ENCODE results near the gene PRPF6. TPM values are rescaled to one million over a fixed set of nuclear protein-coding genes. Genes with fewer than 3 reads are reported as not detected.
A peak's percentile ranks its signal among the peaks of the same experiment; 100 is the strongest.

Gene PRPF6
- polyA plus RNA-seq, 5 donors = 64.3 to 87.1 (median 75.6) TPM

DNA sequence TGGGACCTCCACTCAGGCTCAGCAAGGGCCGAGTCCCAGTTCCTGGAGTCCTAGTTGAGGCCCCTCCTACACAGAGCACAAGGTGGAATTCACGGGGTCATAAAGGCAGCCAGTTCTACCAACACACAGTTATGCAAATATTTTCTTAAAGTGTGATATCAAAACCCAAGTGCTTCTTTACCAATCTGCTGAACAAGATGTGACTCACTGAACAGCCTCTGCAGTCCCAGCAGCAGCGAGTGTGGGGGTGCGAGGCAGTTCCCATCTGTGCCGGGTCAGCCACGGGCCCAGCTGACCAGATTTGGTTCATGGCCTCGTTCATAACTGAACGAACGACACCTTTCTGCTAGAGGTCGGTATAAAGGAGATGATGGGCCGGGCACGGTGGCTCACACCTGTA, 77.6 kb downstream of the PRPF6 start:
- no peak for DNase-seq

GRCh38 chr20:64062276-64062595, 81.3 kb downstream of the PRPF6 start:
- DNase-seq = no peak

DNA sequence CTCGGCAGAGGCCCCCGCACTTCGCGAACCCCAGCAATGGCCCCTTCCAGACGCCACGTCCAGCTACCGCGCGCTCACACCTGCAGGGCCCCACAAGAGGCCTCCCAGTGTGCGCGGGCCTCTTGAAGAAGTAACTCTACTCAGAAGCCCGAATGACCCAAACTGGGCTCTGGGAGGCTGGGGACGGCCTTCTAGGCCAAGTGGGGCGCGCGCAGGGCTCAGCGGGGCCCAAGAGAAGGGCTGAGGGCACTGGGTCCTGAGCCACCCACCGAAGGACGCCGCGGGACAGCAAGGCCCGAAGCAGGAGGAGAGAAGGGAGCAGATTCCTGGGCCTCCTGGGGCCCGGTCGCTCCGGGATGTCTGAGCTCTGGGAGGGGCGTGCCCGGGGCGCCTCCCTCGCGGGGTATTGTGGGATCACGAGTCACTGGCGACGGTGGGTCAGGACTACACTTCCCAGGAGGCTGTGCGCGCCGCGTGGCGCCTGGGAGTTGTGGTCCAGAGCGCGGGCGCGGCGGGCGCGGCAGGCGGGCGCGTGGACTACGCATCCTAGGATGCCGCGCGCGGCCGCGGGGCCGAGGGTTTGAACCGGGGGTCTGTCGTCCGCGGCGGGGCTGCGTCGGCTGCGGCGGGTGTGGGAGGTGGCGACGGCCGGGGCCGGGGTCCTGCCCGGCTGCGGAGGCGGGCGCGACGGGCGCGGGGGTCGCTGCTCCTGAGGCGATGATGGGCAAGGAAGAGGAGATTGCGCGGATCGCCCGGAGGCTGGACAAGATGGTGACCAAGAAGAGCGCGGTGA, 81.9 kb downstream of the PRPF6 start, which contains the start of gene TCEA2:
TCEA2 (plus strand) TSS at position 603 of the 793 bp plus-strand sequence; CDS start at position 718, 115 bp downstream.
- peak; percentile 95 to 96 for DNase-seq

GRCh38 chr20:64063389-64064144, 82.6 kb downstream of the PRPF6 start:
- no peak for DNase-seq

DNA sequence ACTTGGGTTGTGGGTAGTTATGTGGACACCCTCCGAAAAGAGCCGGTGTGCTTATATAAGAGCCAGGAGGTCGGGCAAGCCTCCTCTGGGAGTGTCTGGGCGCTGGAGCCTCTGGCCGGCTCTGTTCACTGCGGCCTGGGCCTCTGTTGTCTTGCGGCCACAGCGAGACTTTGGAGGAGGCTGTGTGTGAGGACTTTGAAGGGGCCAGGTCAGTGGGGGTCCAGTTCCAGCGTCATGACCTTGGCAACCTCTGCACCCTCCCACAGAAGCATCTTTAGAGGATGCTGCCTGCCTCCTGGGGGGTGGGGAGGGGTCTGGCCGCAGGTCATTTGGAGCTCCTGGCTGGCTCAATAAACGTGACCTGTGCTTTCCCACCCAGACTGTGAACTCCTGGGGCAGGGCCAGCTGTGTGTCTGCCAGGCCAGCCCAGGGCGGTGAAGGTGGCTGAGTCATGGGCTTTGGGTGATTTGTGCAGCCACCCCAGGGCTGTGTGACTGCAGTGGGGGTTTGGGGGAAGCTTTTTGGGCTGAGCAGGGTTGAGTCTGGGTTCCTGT, 83.3 kb downstream of the PRPF6 start:
- no peak for DNase-seq

GRCh38 chr20:64065062-64065973, 84.4 kb downstream of the PRPF6 start:
- DNase-seq = no peak

- no peak for DNase-seq
Measured at GRCh38 chr20:64065974-64066343, 85.0 kb downstream of the PRPF6 start.

DNA sequence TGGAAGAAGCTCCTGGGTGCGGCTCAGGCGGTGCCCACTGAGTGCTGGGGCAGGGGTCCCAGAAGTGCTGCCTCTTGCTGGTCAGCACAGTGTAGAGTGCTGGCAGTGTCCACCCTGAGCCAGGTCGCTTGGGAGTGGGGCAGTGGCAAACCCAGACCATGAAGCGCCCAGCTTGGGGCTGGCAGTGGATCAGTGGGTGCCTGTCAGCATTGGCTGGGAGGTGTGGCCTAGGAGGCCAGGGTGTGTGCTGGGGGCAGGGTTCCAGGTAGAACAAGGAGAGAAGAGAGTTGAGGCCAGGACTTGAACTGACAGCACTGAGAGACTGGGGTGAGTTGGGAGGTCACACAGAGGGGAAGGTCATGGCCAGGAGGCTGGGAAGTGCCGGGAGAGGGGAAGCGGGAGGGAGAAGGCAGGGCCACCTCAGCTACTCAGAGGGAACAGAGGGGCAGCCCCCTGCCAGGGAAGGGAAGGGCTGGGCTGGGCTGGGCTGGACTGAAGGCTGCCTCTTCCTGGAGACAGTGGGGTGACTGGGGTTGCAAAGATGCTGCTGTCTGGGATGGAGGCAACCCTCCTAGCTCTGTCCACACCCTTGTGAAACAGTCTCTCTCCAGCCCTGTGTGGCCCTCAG, 86.2 kb downstream of the PRPF6 start:
- no peak for DNase-seq

DNA sequence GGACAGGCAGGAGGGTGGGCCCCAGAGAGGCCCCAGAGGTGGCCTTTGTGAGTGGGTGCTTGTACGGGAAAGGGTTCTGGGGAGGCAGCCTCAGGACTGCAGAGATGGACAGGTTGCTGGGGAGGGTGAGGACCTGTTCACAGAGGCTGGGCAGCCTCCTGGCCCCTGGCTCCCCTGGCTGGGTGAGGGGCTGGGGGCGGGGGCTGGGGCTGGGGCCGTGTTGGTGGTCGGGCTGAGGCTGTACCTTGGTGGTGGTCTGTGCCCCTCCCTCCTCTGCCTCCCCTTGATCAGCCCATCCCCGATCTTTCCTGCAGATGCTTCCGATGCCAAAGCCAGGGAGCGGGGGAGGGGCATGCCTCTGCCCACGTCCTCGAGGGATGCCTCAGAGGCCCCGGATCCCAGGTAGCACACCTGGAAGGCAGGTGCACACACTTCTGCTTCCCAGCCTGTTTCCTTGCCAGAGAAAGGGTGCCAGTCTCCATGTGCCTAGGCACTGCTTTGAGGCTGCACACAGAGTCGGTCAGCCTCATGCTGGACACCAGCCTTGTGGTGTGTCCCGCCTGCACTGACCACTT, 86.9 kb downstream of the PRPF6 start:
- no peak for DNase-seq

- DNase-seq = no peak
Measured at GRCh38 chr20:64068386-64069208, 87.7 kb downstream of the PRPF6 start.

GRCh38 chr20:64069209-64069613, 88.3 kb downstream of the PRPF6 start:
- DNase-seq = no peak

GRCh38 chr20:64069614-64070243, 88.8 kb downstream of the PRPF6 start:
- no peak for DNase-seq

DNA sequence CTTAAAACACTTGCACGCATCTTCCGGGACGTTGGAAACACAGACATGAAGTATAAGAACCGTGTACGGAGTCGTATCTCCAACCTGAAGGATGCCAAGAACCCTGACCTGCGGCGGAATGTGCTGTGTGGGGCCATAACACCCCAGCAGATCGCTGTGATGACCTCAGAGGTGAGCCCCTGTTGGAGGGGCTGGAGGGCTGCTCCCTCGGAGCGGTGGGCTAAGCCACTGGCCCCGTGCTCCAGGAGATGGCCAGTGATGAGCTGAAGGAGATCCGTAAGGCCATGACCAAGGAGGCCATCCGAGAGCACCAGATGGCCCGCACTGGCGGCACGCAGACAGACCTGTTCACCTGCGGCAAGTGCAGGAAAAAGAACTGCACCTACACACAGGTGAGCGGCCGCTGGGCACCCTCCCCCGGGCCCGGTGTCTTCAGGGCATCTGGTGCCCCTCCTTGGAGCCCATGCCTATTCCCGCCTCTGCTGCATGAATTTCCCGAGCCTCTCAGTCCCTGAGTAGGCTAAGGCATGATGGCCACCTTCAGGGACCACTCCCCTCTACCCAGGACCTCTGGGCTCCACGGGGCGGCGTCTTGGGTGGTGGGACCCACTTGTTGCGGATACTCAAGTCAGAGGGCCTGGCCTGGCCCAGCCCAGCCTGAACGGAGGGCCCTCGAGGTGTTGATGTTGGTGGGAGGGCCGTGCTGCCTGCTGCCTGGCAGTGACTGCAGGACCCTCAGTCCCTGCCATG, 89.5 kb downstream of the PRPF6 start:
- DNase-seq = no peak

DNA sequence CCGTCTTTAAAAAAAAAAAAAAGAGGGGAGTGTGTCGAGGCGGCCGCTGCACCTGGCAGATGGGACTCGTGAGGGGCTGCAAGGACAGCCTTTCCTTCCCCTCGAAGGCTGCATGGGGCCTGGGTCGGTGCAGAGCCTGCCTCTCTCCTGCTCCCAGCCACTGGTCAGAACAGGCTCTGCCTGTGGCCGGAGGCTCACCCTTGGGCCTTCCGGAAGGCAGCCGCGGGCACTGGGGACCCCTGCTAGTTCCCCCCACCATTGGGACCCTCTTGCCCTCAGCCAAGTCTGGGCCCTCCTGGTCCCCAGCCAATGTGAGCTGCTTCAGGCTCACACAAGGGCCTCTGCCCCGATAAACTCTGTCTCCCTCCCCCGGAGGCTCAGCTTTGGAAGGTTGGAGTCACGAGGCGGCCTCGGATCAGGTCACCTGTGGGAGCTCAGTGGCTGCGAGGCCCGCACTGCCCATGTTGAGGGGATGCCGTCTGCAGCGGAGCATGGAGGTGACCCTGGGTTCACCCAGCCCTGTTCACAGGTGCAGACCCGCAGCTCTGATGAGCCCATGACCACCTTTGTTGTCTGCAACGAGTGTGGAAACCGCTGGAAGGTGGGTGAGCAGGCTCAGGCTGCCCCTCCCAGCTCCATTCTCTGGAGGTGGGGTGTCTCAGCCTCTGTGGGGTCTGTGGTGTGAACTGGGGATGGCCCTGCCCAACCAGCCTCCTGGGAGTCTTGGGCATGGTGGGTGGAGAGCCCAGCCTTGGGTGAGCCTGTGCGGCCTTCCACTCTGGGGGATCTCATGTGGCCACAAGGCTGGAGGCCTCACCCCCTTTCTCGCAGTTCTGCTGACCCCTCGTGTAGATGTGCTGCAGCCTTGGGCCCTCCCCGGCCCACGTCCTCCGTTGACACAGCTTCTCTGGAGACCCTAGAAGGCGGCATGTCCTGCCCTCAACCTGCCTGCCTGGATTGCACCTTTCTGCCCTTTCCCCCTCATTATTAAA, 90.7 kb downstream of the PRPF6 start:
- DNase-seq = no peak

GRCh38 chr20:64072498-64073063, 91.6 kb downstream of the PRPF6 start:
- DNase-seq = no peak

DNA sequence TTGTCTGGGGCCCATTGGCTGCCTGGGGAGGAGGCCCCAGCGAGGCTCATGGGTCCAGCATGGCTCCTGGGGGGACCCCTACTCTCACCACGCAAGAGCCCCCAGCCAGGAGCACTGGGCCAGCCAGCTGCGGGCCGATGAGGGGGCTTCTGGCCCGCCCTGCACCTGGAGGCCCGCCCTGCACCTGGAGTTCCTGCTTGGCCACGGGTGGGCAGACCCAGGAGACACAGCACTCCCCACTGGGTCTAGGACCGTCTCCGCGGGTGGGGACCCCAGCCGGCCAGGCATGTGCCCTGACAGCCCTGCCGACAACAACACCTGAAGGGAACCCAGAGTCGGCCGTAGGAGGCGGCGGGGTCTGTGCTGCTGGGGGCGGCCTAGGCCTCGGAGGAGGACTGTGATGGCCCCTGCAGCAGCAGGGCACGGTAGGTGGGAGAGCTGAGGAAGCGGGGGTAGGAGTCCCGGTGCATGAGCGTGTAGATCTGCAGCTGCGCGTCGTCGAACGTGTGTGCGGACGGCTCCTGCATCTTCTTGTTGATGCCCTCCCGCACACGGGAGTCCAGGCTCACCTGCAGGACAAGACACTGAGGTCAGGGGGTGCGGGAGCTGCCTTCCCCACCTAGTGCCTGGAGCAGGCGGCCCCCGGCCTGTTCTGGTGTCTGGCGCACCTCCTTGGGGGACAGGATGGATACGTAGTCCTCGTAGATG, 92.7 kb downstream of the PRPF6 start:
- DNase-seq = no peak
